Measurements from ENCODE around the gene CFLAR. TPM values are rescaled to one million over a fixed set of nuclear protein-coding genes. Genes with fewer than 3 reads are reported as not detected.

Gene CFLAR
- total and polyA plus RNA-seq, 2 of the 13 experiments (the other 11 are each of a cell fraction or from before 2014, with no cell fraction given) = 43.8 to 92.1 TPM

DNA sequence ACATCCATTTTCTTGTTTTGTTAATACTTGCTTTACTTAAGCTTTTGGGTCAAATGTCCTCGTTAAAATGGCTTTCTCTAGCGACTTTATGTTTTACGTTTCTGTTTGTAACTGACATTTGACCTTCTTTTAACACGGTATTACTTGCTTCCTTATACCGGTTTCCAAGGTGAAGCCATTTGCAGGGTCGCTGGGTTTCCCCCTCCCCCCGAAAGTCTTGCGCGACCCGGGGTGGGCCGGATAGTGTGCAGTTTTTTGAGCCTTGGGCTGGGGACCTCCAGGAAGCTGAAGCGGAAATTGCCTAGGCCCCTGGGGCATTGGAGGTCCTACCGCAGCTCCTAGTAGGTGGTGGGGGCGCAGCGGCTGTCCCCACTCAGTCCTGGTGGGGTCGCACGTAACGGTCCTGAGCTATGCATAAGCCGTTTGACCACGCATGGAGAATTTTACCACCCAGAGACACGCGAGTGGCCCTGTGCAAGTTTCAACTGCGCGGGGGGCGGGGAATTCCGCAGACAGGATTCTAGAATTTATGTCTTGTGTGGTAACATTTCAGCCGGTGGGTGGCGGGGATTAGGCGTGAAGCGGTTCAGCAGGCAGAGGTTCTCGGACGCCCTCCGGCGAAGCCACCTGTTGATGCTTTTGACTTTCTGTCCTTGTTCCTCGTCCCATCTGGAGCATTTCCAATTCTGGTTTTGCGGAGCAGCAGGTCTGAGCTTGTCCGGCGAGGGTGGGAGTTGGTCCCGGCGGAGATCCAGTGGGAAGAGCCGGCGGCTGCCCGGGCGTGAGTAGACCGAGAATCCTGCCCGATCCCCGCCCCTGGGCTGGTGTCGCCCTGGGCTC lies 2.4 kb downstream of the CFLAR start (continued):
- TF ChIP-seq, protein P1, sequence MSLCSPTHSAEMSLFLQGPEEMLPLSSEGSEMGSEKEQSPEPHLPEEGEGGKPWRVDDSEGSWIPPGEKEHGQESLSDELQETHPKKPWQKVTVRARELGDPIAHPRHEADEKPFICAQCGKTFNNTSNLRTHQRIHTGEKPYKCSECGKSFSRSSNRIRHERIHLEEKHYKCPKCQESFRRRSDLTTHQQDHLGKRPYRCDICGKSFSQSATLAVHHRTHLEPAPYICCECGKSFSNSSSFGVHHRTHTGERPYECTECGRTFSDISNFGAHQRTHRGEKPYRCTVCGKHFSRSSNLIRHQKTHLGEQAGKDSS (CRISPR knock-in tag; IDR thresholded peaks at IDR 0.05; ENCODE audit: borderline replicate concordance, low read depth) = no peak
- peak; percentile 85 for TF ChIP-seq GATAD2A (CRISPR knock-in tag; IDR thresholded peaks at IDR 0.05)
- no peak for TF ChIP-seq HMGA1 (CRISPR knock-in tag; conservative IDR thresholded peaks at IDR 0.05)
- no peak for TF ChIP-seq CREB1 (IDR thresholded peaks at IDR 0.05)
- TF ChIP-seq CREB1 (CRISPR knock-in tag; IDR thresholded peaks at IDR 0.05) = no peak
- peak; percentile 14; the same call in 1 of the 2 replicates for TF ChIP-seq CHD2 (IDR thresholded peaks at IDR 0.05; ENCODE audit: low read depth, low read length)
- TF ChIP-seq HDAC2 (CRISPR knock-in tag; IDR thresholded peaks at IDR 0.05) = peak; percentile 90
- TF ChIP-seq BRCA1 (CRISPR knock-in tag; IDR thresholded peaks at IDR 0.05) = 0 out of 2 replicates have a peak, but pooled peaks have one; percentile 59
- TF ChIP-seq CC2D1A (CRISPR knock-in tag; IDR thresholded peaks at IDR 0.05) = no peak
- TF ChIP-seq ZMAT3 (CRISPR knock-in tag; conservative IDR thresholded peaks at IDR 0.05) = peak; percentile 76; the same call in 1 of the 2 replicates
- TF ChIP-seq ZNF780A (CRISPR knock-in tag; IDR thresholded peaks at IDR 0.05) = no peak
- TF ChIP-seq ZMYM4 (CRISPR knock-in tag; IDR thresholded peaks at IDR 0.05) = peak; percentile 74
- TF ChIP-seq ZNF326 (CRISPR knock-in tag; IDR thresholded peaks at IDR 0.05; ENCODE audit: borderline replicate concordance) = no peak
- peak; percentile 64; the same call in 1 of the 2 replicates for TF ChIP-seq RXRB (CRISPR knock-in tag; IDR thresholded peaks at IDR 0.05; ENCODE audit: borderline replicate concordance)
- TF ChIP-seq ZNF33B (CRISPR knock-in tag; IDR thresholded peaks at IDR 0.05) = no peak
- TF ChIP-seq IKZF4 (CRISPR knock-in tag; IDR thresholded peaks at IDR 0.05; ENCODE audit: borderline replicate concordance, low read depth, not compliant biosample characterization) = no peak
- no peak for TF ChIP-seq ZNF605 (CRISPR knock-in tag; IDR thresholded peaks at IDR 0.05)
- TF ChIP-seq FIP1L1 (IDR thresholded peaks at IDR 0.05; ENCODE audit: borderline replicate concordance, insufficient read depth, low read depth, low read length) = no peak
- TF ChIP-seq MIER3 (CRISPR knock-in tag; IDR thresholded peaks at IDR 0.05; ENCODE audit: borderline replicate concordance) = 0 out of 2 replicates have a peak, but pooled peaks have one; percentile 35
- peak; percentile 56; the same call in 1 of the 2 replicates for TF ChIP-seq GLI4 (CRISPR knock-in tag; IDR thresholded peaks at IDR 0.05; ENCODE audit: borderline replicate concordance)
- 0 out of 2 replicates have a peak, but pooled peaks have one; percentile 49 for TF ChIP-seq ZSCAN25 (CRISPR knock-in tag; IDR thresholded peaks at IDR 0.05)
- TF ChIP-seq, protein P2, sequence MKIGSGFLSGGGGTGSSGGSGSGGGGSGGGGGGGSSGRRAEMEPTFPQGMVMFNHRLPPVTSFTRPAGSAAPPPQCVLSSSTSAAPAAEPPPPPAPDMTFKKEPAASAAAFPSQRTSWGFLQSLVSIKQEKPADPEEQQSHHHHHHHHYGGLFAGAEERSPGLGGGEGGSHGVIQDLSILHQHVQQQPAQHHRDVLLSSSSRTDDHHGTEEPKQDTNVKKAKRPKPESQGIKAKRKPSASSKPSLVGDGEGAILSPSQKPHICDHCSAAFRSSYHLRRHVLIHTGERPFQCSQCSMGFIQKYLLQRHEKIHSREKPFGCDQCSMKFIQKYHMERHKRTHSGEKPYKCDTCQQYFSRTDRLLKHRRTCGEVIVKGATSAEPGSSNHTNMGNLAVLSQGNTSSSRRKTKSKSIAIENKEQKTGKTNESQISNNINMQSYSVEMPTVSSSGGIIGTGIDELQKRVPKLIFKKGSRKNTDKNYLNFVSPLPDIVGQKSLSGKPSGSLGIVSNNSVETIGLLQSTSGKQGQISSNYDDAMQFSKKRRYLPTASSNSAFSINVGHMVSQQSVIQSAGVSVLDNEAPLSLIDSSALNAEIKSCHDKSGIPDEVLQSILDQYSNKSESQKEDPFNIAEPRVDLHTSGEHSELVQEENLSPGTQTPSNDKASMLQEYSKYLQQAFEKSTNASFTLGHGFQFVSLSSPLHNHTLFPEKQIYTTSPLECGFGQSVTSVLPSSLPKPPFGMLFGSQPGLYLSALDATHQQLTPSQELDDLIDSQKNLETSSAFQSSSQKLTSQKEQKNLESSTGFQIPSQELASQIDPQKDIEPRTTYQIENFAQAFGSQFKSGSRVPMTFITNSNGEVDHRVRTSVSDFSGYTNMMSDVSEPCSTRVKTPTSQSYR (CRISPR knock-in tag; IDR thresholded peaks at IDR 0.05; ENCODE audit: borderline replicate concordance) = peak; percentile 82
- peak; percentile 44; the same call in 1 of the 2 replicates for TF ChIP-seq KLF15 (CRISPR knock-in tag; IDR thresholded peaks at IDR 0.05; ENCODE audit: borderline replicate concordance)
- TF ChIP-seq IRX3 (CRISPR knock-in tag; IDR thresholded peaks at IDR 0.05; ENCODE audit: borderline replicate concordance, low read depth) = no peak
- TF ChIP-seq NFATC3 (CRISPR knock-in tag; IDR thresholded peaks at IDR 0.05) = no peak
- no peak; the same call in 1 of the 2 replicates for TF ChIP-seq ZNF607 (CRISPR knock-in tag; IDR thresholded peaks at IDR 0.05; ENCODE audit: borderline replicate concordance)
- no peak for TF ChIP-seq TCF12 (IDR thresholded peaks at IDR 0.05)
- TF ChIP-seq TCF12 (CRISPR knock-in tag; IDR thresholded peaks at IDR 0.05) = no peak; the same call in 1 of the 2 replicates
- TF ChIP-seq ZNF317 (CRISPR knock-in tag; IDR thresholded peaks at IDR 0.05) = peak; percentile 92
